Body of pancreas (tissue), 4 donors: ENCODE data around the gene IFT27. TPM values are rescaled to one million over a fixed set of nuclear protein-coding genes. Genes with fewer than 3 reads are reported as not detected.

ENCODE experiments used
- ATAC-seq: fragments of 150-250 bp; one replicate; pipeline ENCODE4 v1.9.1; 2016
- DNase-seq, 4 donors: peaks; one replicate each; pipeline ENCODE4 v3.0.0-alpha.2; 2019
- H3K27ac ChIP-seq, 4 donors: fragments of 200-600 bp; sonication (generic); 1 replicate in 3 of 4; 2 replicates in 1 of 4; pipeline versions ENCODE4 v1.5.1 to v1.6.1; 2016 to 2019; ENCODE audit warnings: mild to moderate bottlenecking in 1 of 4, mixed read lengths in 1 of 4, moderate library complexity in 1 of 4
- H3K27me3 ChIP-seq, 2 donors: fragments of 200-600 bp; sonication (generic); one replicate each; pipeline ENCODE4 v1.6.0; 2016; ENCODE audit warnings: mild to moderate bottlenecking in 1 of 2
- H3K36me3 ChIP-seq, 2 donors: fragments of 200-600 bp; sonication (generic); replicated peaks in 1 of 2; 2 replicates each; pipeline ENCODE4 v1.5.1; 2016; ENCODE audit warnings: low read depth in 2 of 2; ENCODE audit not compliant: insufficient read depth in 1 of 2
- H3K4me1 ChIP-seq: fragments of 200-600 bp; sonication (generic); one replicate; pipeline ENCODE4 v1.6.0; 2016
- H3K4me3 ChIP-seq, 2 donors: fragments of 200-600 bp; sonication (generic); 1 replicate in 1 of 2; 2 replicates in 1 of 2; pipeline ENCODE4 v1.5.1; 2016 to 2019
- H3K9me3 ChIP-seq, 3 donors: fragments of 200-600 bp; sonication (generic); 1 replicate in 2 of 3; 2 replicates in 1 of 3; pipeline ENCODE4 v1.5.1; 2016
- CTCF ChIP-seq, 7 experiments: fragments of 450-650 bp in 4 of 7; fragments of 200-600 bp in 3 of 7; sonication (generic) in 3 of 7; IDR thresholded peaks; one replicate each; pipeline ENCODE4 v1.5.1; 2016 to 2019; ENCODE audit warnings: antibody characterized with exemption in 7 of 7
- POLR2A ChIP-seq, 3 donors: fragments of 450-650 bp; IDR thresholded peaks; one replicate each; pipeline ENCODE4 v1.6.1; 2016; ENCODE audit warnings: antibody characterized with exemption in 3 of 3, mild to moderate bottlenecking in 2 of 3
- WGBS, 2 donors: methylation state at CpG; one replicate each; pipeline ENCODE4 v1.1.5; 2017; 5-methylcytosine and 5-hydroxymethylcytosine counted together
- intact Hi-C: fragments of 100-400 bp; cut with DNase I; formaldehyde crosslinking; loops from one replicate; pipeline ENCODE4 v1.15.1; 2023
- total RNA-seq, 2 donors: library from RNA; depleted of rRNA; stranded (reverse); fragments of >200 nt; gene quantifications; one replicate each; pipeline ENCODE4 v1.1.0, GENCODE V29; 2016

IFT27 gene
- total RNA-seq, 2 donors from 2014 or later = 7.6 to 15.8 TPM

DNA sequence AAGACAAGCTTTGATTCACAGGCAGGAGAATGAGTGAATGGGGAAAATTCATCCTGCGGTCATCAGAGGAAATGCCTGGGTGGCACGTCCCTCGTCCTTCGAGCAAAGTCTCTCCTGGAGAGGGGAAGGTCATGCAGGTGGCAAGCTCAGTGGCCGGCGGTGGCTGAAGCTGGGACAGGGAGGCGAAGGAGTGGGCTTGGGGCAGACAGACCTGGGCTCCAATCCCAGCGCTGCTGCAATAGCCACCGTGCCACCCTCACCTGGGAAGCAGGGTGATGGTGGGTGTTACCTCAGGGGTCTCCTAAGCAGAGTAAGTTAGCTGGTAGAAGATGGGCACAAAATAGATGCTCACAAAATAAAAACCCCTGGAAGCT lies 49.9 kb downstream of the IFT27 start:
- Histone ChIP-seq H3K27me3 (no peaks in the 10 kb centered on the region), H3K27ac (no peak overlapping the region), H3K36me3 (no peaks in the 10 kb centered on the region), H3K4me1 (no peaks in the 10 kb centered on the region), H3K9me3 (no peaks in the 10 kb centered on the region), H3K4me3 (no peak overlapping the region)
- WGBS, 2 donors = 78 to 81% methylated on average over 9 of the region's 9 CpGs
- intact Hi-C loops = no loop called here
- ATAC-seq (no peak), DNase-seq (no peak)
- TF ChIP-seq CTCF (IDR thresholded peaks at IDR 0.05) (no peak), POLR2A (IDR thresholded peaks at IDR 0.05) (no peak)

DNA sequence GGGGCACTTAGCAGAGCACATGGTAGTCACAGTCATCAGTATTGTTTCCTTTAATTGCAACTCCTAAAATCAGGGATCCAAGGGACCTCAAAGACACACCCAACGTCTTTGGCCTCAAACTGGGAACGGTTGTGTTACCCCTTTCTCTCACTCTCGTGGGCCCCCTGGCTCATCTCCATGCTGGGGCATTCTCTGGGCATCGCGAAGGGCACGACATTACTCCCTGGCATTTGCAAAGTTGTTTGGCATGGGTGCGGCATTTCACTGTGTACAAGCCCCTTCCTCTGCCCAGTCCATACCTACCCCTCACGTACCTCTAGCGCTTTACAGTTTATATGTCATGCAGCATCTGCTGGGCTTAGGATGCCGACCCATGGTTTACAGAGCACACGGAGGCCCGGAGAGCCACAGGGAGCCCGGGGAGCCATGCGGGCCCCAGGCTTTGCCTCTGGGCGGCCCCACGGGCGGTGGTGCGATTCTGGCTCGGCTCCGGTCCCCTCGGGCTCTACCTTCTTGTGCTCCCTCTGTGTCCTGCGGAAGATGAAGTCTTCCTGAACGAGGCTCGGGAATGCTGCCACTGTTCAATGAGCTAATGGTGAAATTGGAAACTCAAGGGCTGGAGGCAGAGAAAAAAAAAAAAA lies 50.4 kb downstream of the IFT27 start:
- intact Hi-C loops = no loop called here
- Histone ChIP-seq H3K4me3 (no peak overlapping the region), H3K9me3 (no peaks in the 10 kb centered on the region), H3K27ac (no peak overlapping the region), H3K4me1 (no peaks in the 10 kb centered on the region), H3K27me3 (no peaks in the 10 kb centered on the region), H3K36me3 (no peaks in the 10 kb centered on the region)
- 79 to 83% methylated on average over 21 to 24 of the region's 24 CpGs for WGBS, 2 donors
- TF ChIP-seq CTCF (IDR thresholded peaks at IDR 0.05) (no peak), POLR2A (IDR thresholded peaks at IDR 0.05) (no peak)
- ATAC-seq (no peak), DNase-seq (no peak)

- ATAC-seq = no peak
- intact Hi-C loops = no loop called here
- Histone ChIP-seq H3K9me3 (no peaks in the 10 kb centered on the region), H3K27ac (no peak overlapping the region), H3K27me3 (no peaks in the 10 kb centered on the region), H3K36me3 (no peaks in the 10 kb centered on the region), H3K4me1 (no peaks in the 10 kb centered on the region), H3K4me3 (no peak overlapping the region)
- DNase-seq = no peak
- TF ChIP-seq POLR2A (IDR thresholded peaks at IDR 0.05) (no peak), CTCF (IDR thresholded peaks at IDR 0.05) (no peak)
- 83 to 90% methylated on average over 2 to 4 of the region's 4 CpGs for WGBS, 2 donors
Measured at GRCh38 chr22:36724836-36725235, 51.1 kb downstream of the IFT27 start.

- TF ChIP-seq POLR2A (IDR thresholded peaks at IDR 0.05) = no peak
- no peak for TF ChIP-seq CTCF (IDR thresholded peaks at IDR 0.05)
- Histone ChIP-seq H3K27ac (no peak overlapping the region), H3K4me3 (no peak overlapping the region), H3K27me3 (no peaks in the 10 kb centered on the region), H3K36me3 (no peaks in the 10 kb centered on the region), H3K9me3 (no peaks in the 10 kb centered on the region), H3K4me1 (no peaks in the 10 kb centered on the region)
- ATAC-seq (no peak), DNase-seq (no peak)
- intact Hi-C loops = no loop called here
Measured at GRCh38 chr22:36722055-36722454, 53.9 kb downstream of the IFT27 start.

DNA sequence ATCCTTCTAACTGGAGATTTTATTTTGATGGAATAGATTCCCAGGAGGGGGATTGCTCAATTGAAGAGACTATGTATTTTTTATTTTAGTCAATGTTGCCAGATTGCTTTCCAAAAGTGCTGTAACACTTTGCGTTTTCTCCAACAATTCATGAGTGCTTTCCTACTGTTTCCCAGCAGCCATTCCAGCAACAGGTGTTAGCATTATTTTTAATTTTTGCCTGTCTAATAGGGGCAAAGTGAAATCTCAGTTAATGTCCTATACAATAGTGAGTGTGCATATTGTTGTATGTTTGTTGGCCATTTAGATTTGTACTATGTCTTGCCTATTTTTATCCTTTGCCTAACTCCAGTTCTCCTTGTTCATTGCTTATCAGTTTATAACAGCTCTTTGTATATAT lies 60.3 kb downstream of the IFT27 start:
- Histone ChIP-seq H3K27ac (no peak overlapping the region), H3K4me1 (no peaks in the 10 kb centered on the region), H3K27me3 (no peaks in the 10 kb centered on the region), H3K36me3 (no peaks in the 10 kb centered on the region), H3K4me3 (no peak overlapping the region), H3K9me3 (no peaks in the 10 kb centered on the region)
- TF ChIP-seq POLR2A (IDR thresholded peaks at IDR 0.05) = no peak
- TF ChIP-seq CTCF (IDR thresholded peaks at IDR 0.05) = no peak
- DNase-seq = no peak
- intact Hi-C loops = no loop called here
- no peak for ATAC-seq
- 79 to 83% methylated on average over 1 of the region's 1 CpG for WGBS, 2 donors
